ENCODE results near the gene PRAF2. TPM values are rescaled to one million over a fixed set of nuclear protein-coding genes. Genes with fewer than 3 reads are reported as not detected.

Gene PRAF2
- total RNA-seq, 2 donors from 2014 or later = 36.4 to 42.6 TPM

DNA sequence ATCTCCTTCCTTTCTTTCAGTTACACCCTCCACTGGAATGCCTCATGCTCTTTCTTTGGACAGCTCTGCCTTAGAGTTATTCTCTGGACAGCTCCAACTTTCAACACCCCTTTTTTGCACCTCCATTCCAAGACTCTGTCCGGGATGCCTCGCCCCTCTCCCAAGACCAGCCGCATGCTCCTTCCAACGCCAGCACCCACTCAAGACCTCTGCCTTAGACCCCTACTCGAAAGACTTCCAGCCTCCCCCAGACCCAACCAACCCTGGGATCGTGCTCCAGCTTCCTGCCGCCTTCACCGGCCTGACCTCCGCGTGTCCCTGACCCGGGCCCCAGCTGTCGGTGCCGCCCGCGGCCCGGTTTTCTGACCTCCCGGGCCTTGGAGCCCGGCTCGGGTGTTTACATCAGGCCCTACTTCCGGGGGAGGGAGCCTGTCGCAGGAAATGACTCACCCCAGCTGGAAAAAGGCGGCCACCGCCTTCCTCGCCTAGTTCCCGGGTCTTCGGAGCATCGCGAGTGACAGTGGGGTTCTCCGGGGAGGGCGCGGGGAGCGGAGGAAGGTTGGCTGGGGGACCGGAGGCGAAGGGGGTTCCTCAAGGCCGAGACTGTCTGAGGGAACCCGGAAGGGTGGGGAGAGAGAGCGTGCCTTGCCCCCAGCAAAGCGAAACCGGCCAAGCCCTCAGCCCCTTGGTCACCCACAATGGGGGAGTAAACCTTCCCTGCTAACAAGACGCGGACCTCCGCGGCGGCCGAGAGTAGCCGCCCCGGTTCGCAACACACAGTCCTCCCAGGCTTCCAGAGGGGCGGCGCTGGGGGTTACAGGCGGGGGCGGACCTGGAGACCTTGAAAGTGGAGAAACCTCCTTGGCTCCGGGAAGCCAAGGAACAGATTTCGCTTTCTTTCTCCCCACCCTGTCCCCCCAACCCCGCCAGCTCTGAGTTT is 6.0 kb upstream of the PRAF2 start, which contains the start of gene WDR45:
Gene WDR45 (minus strand): TSS at position 399 of the 940 bp plus-strand sequence. CDS start 1,792 bp downstream, outside the sequence.
- intact Hi-C loops (cut with DNase I) = no loop called here
- peak; percentile 92 for DNase-seq (ENCODE audit: low spot score)

DNA sequence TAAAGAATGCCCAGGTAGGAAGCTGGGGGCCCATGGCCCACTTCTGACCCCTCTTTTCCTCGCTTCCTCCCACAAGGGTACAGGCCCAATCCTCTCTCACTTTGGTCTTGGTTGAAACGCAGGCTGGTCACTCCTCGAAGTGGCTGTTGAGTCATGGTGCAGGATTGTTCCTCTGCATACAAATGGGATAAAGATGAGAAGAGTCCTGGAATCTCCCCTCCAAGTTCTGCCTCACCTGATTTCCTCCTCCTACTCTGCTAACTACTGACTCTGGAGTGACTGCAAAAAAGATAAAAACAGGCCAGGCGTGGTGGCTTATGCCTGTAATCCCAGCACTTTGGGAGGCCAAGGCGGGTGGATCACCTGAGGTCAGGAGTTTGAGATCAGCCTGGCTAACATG is 4.1 kb upstream of the PRAF2 start:
- intact Hi-C loops (cut with DNase I) = no loop called here
- no peak for DNase-seq (ENCODE audit: low spot score)

DNA sequence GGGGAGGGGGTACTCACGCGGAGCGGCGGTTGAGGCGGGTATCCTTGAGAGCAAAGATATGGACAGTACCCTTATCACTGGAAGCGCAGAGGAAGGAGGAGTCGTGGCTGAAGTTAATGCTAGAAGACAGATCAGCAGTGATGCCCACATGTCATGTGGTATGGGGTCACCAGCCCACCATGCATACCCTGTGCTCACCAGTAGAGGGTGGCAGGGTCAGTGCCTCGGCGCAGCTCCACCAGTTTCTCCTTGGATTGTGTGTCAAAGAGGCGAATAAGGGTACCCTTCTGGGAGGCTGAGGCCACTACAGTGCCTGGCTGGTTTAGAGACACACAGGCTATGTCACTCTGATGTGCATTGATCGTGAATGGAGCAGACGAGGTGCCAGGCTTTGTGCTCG is 1.5 kb upstream of the PRAF2 start:
- intact Hi-C loops (cut with DNase I) = no loop called here
- no peak for DNase-seq (ENCODE audit: low spot score)

DNA sequence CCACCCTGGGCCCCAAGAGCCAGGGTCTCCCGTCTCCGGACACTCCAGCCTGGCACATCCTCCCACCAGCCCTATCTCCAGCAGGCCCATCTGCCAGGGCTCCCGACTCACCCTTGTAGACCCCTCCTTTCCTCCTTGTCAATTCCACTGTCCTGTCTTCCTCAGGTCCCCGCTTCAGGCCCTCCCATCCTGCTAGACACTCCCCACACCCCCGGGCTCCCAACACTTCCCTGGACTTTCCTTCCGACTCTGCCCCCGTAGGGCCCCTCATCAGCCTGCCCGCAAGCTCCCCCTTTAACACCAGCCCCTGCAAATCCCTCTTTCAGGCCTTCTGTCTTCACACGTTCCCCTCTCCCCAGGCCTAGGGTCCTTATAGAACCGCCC is 1.1 kb downstream of the PRAF2 start:
- intact Hi-C loops (cut with DNase I) = no loop called here
- no peak for DNase-seq (ENCODE audit: low spot score)

DNA sequence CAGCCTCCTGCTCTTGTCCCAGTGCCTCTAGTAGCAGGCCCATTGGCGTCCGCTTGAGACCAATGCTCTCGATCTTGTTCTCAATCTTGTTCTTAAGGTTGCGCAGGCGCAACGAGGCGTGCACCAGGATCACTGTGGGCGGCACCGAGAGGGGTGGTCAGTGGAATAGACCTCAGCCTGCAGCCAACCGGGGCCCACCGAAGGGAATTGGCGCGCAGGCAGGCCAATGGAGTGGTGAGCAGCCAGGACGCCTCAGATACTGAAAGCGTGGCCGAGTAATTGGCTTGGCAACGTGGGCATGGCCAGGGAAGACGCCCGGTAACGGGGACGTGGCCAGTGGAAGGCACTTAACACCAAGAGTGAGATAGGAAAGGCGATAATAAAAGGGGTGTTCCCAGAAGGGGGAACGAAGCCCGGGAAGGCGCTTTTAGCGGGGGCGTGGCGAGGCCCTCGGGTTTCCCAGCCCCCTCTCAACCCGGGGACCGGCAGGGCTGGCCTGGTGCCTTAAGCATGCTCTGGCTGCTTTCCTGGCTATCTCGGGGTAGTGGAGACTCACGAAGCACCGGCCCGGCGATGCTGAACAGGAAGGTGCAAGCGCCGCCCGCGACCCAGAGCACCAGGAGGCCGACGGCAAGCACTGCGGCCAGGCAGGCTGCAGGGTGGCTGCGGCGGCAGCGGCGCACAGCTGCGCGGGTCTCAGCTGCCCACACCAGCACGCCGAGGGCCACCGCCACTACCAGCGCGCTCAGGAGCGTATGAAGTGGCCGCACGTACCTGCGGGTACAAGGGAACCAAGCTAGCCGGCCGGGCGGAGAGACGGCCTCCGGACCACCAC is 1.7 kb downstream of the PRAF2 start:
- intact Hi-C loops (cut with DNase I) = no loop called here
- DNase-seq (ENCODE audit: low spot score) = peak; percentile 94

DNA sequence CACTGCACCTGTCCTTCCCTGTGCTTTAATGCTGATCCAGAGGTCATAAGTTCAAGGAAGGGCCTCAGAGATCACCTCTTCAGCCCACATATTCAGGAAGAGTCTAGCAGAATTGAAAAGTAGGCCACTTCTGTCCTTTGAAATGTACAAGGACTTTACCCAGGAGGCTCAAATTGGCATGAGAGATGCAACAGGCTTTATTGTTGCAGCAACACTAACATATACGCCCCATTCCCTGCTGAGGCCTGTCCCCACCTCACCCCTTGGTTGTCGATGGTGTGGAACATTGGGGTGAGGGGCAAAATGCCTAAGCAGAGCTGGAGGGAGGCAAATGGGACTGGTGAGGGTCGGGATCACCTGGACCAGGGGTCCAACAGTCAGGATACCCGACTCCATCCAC is 2.8 kb downstream of the PRAF2 start:
- intact Hi-C loops (cut with DNase I) = no loop called here

DNA sequence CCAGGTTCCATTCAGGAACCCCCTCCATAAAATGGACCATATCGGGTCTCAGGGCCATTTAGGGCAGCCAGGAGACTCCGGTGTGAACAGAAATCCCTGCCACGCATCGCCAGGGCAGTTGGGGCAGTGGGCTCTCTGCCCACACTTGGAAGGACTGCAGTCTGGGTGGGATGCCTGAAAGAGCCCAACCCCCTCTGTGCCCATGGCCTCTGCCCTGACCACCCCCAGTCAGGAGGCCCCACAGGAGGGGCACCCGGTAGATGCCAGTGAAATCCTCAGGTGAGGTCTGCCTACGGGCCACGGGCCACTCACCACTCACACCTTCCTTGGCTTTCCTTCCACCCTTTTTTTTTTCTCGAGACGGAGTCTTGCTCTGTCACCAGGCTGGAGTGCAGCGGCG is 4.8 kb downstream of the PRAF2 start:
- intact Hi-C loops (cut with DNase I) = no loop called here
- no peak for DNase-seq (ENCODE audit: low spot score)

More for the DNA sequence above, 2.8 kb downstream of the PRAF2 start:
- DNase-seq (ENCODE audit: low spot score) = no peak

DNA sequence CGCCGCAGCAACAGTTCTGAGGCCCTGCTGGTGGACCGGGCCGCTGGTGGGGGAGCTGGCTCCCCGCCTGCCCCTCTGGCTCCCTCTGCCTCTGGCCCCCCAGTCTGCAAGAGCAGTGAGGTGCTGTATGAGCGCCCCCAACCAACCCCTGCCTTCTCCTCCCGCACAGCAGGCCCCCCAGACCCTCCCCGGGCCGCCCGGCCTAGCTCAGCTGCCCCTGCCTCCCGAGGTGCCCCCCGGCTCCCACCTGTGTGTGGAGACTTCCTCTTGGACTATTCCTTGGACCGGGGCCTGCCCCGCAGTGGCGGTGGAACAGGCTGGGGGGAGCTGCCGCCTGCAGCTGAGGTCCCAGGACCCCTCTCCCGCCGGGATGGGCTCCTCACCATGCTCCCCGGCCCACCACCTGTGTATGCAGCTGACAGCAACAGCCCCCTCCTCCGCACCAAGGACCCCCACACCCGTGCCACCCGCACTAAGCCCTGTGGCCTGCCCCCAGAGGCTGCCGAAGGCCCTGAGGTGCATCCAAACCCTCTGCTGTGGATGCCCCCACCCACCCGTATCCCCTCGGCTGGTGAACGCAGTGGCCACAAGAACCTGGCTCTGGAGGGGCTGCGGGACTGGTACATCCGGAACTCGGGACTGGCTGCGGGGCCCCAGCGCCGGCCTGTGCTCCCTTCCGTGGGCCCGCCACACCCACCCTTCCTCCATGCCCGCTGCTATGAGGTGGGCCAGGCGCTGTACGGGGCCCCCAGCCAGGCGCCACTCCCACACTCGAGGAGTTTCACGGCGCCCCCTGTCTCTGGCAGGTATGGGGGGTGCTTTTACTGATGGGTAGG is 6.3 kb downstream of the PRAF2 start:
- DNase-seq (ENCODE audit: low spot score) = no peak

DNA sequence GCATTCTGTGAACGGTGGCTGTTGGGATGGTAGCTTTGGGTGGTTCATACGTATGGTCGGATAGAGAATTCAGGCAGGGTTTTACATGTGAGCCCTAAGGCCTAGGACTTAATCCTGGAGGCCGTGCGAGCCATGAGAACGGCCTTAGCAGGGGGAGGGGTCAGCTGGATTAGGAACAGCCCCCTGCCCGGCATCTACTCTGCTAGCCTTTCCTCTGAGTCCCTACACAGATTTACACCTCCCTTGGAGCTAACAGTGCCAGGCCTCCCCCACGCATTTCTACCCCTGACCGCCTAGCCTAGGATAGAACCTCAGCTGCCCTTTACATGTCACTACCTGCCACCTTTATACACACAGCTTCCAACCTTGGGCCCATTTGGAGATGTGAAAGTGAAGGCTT is 7.1 kb downstream of the PRAF2 start:
- intact Hi-C loops (cut with DNase I) = no loop called here
- no peak for DNase-seq (ENCODE audit: low spot score)

More for the DNA sequence above, 6.3 kb downstream of the PRAF2 start:
- intact Hi-C loops (cut with DNase I) = no loop called here

DNA sequence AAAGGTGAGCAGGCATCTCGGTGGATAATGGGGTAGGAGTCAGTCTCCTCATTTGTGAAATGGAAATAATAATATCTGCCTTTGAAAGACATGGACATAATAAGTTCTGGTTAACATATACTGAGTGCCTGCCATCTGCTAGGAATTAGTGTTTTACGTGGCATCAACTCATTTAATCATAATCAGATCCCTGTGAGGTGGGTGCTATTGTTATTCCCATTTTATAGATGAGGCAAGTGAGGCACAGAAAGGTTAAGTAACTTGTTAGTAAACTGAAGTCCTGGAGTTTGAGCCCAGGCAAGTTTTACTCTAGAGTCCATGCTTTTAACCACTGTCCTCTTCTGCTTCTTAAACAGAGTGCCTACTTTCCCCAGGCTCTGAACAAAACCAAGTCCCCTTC is 7.5 kb downstream of the PRAF2 start:
- intact Hi-C loops (cut with DNase I) = no loop called here
- DNase-seq (ENCODE audit: low spot score) = no peak

DNA sequence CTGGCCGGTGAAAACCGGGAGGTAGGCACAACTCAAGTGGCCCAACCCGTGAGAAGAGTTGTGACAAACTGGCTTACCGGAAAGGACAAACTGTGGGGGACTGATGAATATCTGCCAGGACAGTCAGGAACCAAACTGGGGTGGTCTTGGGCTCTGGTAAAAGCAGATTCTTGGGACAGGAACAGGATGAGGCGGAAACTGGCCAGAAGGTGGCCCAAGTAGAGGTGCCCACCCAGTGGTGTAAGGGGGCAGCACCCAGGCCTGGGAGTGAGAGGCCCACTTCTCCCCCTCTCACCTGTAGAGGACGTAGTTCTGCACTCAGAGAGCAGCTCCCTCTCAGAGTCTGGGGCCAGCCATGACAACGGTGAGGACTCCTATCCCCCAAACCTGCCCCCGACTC is 9.1 kb downstream of the PRAF2 start:
- intact Hi-C loops (cut with DNase I) = no loop called here
- no peak for DNase-seq (ENCODE audit: low spot score)

DNA sequence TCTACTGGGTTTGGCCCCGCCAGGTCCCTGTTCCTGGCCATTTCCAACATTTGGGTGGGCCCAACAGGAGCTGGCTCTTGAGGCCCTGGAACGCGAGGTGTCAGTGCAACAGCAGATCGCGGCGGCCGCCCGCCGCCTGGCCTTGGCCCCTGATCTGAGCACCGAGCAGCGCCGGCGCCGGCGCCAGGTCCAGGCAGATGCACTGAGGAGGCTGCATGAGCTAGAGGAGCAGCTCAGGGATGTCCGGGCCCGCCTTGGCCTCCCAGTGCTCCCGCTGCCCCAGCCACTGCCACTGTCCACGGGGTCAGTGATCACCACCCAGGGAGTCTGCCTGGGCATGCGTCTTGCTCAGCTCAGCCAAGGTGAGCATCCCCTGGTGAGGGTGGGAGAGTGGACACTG is 9.5 kb downstream of the PRAF2 start:
- intact Hi-C loops (cut with DNase I) = no loop called here
- DNase-seq (ENCODE audit: low spot score) = no peak

DNA sequence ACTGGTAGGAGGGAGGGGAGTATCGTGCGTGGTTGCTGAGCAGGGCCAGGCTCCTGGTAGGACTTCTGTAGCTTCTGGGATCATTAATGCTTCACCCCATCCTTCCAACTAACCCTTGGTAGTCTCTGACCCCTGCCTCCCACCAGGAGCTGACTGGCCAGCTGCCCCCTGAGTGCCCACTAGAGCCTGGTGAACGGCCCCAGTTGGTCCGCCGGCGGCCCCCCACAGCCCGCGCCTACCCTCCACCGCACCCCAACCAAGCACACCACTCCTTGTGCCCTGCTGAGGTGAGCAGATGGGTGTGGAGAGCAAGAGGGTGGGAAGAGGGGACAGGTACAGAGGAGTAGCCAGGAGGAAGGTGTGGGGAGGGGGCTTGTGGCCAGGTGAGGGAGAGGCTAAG is 10.1 kb downstream of the PRAF2 start:
- intact Hi-C loops (cut with DNase I) = no loop called here
- no peak for DNase-seq (ENCODE audit: low spot score)

DNA sequence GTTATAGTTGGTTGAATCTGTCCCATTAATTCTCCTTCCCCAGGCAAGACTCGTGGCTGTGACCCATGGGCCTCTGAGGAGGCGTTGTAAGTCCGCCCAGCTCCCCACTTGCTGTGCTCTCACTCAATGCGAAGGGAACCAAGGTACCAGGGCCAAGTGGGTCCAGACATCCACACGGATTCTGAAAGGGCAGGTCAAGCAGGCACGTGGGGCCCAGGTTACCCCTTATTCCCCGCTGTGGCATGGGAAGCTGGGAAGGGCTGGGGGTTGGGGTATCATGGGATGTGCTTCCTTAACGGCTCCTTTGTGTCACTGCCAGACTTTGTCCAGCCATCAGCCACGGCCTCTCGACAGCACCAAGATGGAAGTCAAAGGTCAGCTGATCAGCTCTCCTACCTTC is 11.9 kb downstream of the PRAF2 start:
- DNase-seq (ENCODE audit: low spot score) = no peak
- intact Hi-C loops (cut with DNase I) = no loop called here

DNA sequence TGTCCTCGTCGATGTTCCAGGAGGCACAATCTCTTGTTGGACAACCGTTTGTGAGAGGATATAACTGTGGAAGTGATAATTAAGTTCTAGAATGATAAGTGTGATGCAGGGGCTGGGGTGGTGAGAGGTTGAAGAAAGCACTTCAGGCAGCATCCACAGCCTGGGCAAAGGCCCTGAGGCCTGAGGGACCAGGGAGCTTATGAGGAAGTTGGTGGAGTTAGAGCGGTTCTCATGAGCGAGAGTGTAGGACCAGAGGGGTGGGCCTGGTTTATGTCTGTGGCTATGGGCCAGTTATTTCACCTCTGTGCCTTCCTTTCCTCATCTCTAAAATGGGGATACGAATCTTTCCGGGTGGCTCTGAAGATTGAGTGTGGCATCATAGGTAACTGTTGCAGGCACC is 12.3 kb downstream of the PRAF2 start:
- intact Hi-C loops (cut with DNase I) = no loop called here
- DNase-seq (ENCODE audit: low spot score) = no peak

DNA sequence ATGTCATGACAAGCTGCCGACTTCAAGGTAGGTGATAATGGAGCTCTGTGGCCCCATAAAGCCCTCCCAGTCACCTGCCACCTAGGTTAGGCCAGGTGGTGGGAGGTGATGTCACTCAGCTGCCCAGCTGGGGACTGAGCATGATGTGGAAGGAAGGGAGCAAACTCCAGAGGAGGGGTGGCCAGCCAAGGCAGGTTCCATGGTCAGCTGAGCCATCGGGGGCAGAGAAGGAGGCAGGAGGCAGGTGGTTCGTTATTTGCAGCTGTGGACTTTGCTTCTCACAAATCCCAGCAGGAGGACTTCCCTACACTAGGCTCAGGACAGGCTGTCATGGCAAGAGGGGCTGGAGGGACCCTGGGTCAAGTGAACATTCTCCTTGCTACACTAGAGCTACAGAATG is 12.9 kb downstream of the PRAF2 start:
- DNase-seq (ENCODE audit: low spot score) = no peak
- intact Hi-C loops (cut with DNase I) = no loop called here

DNA sequence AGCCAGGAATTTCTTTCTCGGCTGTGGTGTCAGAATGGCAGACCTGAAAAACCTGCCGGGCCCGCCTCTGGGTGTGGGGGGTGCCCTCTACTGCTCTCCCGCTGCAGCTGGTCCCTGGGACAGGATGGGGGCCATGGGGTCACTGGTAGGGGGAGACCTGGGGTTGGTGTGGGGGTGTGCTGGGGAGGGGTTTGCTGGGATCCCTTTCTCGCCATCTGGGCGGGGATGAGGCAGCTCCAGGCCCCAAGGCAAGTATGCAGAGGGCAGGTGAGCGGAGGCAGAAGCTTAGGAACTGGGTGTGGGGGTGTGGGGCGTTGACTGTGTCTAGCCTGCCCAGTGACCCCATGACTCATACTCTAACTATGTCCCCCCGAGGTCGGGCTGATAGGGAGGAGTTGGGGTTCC is 14.1 kb downstream of the PRAF2 start:
- intact Hi-C loops (cut with DNase I) = no loop called here
- DNase-seq (ENCODE audit: low spot score) = no peak

DNA sequence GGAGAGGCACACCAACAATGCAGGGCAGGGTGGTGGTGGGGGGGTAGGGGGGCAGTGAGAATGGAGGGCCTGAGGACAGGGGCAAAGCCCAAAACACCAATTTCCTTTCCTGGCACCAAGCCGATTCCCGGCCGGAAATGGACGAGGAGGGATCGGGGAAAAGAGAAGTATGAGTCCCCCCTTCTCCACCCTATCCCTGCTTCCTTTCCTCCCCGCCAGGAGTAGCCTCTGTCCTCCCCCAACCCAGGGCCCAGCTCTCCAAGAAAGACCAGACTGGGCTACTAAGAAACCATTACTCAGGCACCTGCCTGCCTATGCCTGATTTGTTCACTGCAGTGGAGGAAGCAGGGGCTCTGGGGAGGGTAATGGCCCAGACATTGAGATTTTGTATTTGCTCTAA is 14.6 kb downstream of the PRAF2 start:
- intact Hi-C loops (cut with DNase I) = no loop called here
- no peak for DNase-seq (ENCODE audit: low spot score)

DNA sequence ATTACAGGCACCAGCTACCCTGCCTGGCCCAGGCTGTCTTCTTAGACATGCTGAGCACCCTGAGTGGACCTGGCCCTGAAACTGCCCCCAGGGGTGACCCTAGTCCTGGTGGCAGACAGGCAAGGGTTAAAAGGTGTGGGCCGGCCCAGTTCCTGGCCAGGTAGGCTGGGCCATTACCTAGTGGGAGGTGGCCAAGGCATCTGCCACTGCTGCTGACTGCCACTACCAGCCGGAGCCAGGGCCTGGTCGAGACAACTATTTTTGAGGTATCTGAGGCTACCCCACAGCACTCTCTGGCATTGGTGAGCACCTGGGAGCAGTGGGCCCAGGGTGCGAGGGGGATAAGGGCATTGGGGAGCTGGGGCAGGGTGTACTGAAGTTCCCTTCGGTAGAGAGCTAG is 15.0 kb downstream of the PRAF2 start, which contains the start of gene CCDC120:
Gene CCDC120 (plus strand): TSS at position 206 of the 400 bp plus-strand sequence. CDS start 3,043 bp downstream, outside the sequence.
- no peak for DNase-seq (ENCODE audit: low spot score)
- intact Hi-C loops (cut with DNase I) = no loop called here

Measured in posterior vena cava (tissue), 2 donors.